Central memory CD4-positive, alpha-beta T cell (primary cell): ENCODE data around the gene MRPS14.

Experiments used
- DNase-seq: peaks from one replicate; pipeline ENCODE4 v3.0.0; 2022

MRPS14 gene

GRCh38 chr1:174982971-174983689, 40.1 kb downstream of the MRPS14 start:
- DNase-seq = peak; percentile 55

DNA sequence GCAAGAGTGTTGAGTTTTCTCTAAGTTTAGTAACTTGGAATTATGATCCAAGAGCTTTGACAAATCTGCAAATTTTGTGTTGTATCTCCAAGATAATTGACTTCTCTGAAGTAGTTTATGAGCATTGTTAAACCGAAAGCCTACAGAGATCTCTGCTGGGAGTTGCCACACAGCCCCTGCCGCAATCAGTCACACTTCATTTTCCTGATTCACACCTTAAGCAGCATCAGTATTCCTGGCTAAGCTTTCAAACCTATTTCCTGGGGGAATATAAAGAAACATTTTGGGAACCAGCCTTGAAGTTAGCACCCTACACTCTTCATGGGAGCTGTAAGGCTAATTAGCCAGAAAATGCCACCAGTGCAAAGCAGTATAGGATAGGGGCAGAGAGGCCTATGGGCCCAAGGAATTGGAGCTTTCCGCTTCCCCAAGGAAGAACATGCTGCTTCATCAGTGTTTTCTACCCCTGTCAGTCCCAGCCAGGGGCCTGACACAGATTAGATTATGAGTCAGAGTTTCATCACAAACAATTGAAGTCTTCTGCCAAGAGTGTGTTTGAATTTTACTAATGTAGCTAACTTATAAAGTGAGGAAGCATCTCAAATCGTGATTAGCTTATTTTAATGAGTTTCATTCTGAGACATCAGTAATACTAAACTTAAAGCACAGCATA, 46.7 kb downstream of the MRPS14 start:
- no peak for DNase-seq

- DNase-seq = no peak
Observed at GRCh38 chr1:174975764-174976163, 47.5 kb downstream of the MRPS14 start.

DNA sequence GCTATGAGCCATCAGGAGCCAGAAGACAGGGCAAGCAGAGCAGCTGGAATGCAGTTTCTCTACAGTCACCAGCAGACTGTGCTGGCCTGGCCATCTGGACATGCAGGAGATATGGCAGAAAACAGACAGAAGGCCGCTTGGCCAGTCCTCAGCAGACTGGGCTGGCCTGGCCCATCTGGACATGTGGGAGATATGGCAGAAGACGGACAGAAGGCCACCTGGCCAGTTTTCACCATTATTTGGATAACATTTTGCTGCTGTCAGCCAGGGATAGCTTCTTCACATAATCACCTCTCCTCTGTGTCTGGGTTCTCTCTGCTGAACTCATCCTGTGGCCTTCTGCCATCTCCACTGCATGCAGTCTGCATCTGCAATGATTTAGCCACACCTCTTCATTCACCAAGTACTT, 48.5 kb downstream of the MRPS14 start:
- no peak for DNase-seq

GRCh38 chr1:174971902-174972301, 51.3 kb downstream of the MRPS14 start:
- DNase-seq = no peak

- no peak for DNase-seq
Observed at GRCh38 chr1:174971466-174971865, 51.8 kb downstream of the MRPS14 start.

DNA sequence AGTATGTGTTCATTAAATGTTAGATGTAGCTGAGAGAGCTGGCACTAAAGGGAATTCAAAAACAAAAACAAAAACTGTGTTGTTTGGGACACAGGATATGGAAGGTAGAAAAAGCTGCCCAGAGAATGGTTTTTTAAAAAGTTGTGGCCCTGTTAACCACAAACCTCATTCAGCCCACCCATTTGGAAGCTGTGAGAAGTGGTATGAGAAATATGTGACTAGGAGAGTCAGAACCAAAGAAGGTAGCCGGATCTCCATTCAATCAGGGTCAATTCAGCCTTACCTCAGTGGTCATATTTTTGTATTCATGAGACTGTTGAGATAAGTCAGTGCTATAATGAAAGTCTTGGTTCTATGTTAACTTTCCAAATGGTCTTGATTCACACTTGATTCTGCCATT, 53.2 kb downstream of the MRPS14 start:
- no peak for DNase-seq

DNA sequence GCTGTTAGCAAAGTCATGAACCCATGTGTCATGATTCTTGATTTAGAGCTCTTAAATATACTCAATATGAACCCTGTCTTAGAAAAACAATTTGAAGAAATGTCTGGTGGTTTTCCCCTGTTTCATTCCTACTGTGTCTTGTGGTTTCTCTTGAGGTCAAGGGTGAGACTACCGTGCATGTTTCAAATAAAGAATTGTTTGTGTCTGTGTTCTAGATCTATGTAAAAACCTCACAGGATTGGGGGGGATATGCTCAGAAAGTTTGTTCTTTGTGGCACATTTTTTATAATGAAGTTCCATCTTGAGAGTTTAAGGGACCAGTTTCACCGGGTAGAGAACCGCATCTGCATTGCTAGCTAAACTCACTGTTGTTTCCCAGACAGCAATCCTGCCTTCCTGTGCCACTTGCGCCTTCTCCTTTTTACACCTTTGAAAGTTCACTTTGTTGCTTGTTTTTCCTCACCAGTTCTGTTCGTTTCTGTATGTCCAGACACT, 54.4 kb downstream of the MRPS14 start:
- DNase-seq = peak; percentile 83

DNA sequence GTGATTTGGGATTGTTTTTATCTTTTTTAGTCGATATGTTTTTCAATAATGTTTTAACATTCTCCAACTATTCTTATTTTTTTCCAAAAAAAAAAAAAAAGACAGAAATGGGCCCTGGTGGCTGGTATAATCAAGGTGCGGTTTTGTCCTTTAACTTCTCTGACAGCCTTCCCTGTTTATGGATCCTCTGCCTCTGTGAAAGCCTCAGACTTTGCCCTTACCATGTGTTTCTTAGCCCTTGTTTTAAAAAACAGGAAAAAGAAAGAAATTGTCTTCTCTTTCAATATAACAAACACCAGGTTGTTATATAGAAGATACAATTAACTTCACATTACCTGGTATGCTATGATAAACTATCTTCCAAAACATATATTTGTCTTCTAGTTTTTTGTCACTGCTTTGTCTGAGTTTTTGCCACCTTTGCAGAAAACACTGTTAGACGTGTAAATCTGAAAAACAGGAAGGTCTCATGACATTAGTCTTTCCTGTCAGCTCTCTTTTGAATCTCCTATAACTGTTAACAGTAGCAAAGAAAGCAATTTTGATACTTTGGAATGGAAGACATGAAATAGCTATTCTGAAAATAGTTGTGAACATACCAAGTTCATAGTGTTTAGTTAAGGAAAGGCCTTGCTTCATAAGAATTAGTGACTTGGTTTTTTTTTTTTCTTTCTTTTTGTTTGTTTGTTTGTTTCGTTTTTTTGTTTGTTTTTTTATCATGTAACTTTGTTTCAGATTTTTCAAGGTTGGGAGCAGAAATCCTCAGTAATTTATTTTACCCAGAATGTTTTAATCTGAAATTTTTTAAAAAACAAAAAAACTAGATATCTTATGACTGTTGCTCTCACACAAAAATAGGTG, 55.1 kb downstream of the MRPS14 start:
- peak; percentile 50 for DNase-seq

GRCh38 chr1:174966008-174966572, 57.1 kb downstream of the MRPS14 start:
- DNase-seq = no peak

- no peak for DNase-seq
Observed at GRCh38 chr1:174965362-174966007, 57.7 kb downstream of the MRPS14 start.

- DNase-seq = peak; percentile 51
Observed at GRCh38 chr1:174964972-174965361, 58.3 kb downstream of the MRPS14 start.

DNA sequence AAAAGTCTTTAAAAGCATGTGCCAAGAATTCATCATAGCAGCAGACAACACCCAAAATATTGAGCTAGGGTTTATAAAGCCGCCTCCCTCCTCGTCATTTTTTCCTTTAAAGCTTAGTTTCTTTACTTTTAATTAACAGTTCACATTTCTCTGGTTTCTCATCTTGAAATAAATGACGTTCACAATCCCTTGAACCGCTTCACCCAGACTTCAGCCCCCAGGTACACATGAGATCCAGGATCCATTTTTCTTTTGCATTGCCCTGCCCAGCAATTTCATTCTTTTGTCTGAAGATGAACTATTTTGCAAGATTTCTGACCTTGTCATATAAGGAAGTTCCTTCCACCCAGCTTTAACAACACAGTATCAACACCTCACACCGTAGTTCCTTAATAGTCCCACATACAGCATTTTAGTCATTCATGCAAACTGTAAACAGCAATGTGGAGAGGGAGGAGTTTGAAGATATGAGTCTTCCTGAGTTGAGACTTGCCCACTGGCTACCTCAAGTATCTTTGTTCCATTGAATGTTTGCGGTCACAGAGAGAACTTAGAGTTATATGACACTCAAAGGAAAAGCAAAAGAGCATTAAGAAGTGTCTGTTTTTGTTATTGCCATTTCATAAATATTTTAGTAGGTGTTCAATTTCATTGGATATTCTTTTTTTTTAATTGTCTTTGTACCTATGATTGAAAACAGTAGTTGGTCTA, 58.8 kb downstream of the MRPS14 start:
- DNase-seq = peak; percentile 70

DNA sequence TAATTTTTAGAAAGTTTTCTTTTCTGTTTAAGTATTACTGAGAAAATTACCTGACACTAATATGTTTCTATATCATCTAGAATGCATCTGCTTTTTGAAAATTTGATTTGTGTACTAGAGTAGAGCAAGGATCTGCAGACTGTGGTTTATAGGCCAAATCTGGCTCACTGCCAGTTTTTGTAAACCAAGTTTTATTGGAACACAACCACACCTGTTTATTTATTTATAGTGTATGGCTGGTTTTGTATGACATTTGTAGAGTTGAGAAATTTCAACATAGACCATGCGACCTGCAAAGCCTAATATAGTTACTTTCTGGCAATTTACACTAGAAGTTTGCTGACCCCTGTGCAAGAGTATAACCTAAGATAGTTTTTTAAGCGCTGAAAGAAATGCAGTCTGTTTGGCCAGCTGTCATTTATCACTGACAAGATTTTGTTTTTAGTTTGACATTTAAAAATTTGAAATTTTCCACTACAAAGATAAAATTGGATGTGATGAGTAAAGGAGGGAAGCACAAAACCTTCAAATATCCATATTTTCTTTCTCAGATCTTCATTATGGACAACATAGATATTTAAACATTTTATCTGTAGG, 59.6 kb downstream of the MRPS14 start:
- DNase-seq = no peak
